ENCODE results near the gene SCN2A.

- TF ChIP-seq, protein P1, sequence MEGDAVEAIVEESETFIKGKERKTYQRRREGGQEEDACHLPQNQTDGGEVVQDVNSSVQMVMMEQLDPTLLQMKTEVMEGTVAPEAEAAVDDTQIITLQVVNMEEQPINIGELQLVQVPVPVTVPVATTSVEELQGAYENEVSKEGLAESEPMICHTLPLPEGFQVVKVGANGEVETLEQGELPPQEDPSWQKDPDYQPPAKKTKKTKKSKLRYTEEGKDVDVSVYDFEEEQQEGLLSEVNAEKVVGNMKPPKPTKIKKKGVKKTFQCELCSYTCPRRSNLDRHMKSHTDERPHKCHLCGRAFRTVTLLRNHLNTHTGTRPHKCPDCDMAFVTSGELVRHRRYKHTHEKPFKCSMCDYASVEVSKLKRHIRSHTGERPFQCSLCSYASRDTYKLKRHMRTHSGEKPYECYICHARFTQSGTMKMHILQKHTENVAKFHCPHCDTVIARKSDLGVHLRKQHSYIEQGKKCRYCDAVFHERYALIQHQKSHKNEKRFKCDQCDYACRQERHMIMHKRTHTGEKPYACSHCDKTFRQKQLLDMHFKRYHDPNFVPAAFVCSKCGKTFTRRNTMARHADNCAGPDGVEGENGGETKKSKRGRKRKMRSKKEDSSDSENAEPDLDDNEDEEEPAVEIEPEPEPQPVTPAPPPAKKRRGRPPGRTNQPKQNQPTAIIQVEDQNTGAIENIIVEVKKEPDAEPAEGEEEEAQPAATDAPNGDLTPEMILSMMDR (IDR thresholded peaks at IDR 0.05), result no peak
- no peak for TF ChIP-seq POLR2AphosphoS5 (IDR thresholded peaks at IDR 0.05)
- no peak for TF ChIP-seq EP300 (IDR thresholded peaks at IDR 0.05)
These were observed 196.4 kb downstream of the SCN2A start for GRCh38 chr2:165435611-165436010.
